SIG-M5 treated with dmso at 0.1 percent for 504 hours (cell line): ENCODE data around the gene PTPRD.

ENCODE experiments used
- DNase-seq: peaks from one replicate; lab custom pipeline; 2025; ENCODE audit not compliant: unreplicated experiment; lab: John Stamatoyannopoulos, UW

PTPRD gene

GRCh38 chr9:10204276-10204675, 408.5 kb downstream of the PTPRD start:
- DNase-seq: no peak

- no peak for DNase-seq
Measured at GRCh38 chr9:10173561-10173960, 439.2 kb downstream of the PTPRD start.

DNA sequence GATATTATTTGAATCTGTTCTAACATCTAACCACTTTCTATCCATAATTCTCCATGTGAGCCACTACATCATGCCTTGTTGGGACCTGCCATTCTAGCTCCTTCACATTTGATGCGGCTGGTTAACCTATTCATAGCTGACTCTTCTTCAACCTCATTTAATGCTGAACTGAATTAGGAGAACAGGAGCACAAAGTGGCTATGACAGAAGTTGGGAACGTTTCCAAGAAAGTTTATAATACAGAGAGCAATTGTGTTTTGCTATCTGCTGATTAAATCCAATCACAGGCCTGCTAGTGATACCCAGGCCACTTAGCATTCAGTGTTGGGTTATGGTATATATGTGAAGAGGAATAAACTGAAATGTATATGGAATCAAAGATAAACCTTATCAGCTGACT, 440.3 kb downstream of the PTPRD start:
- no peak for DNase-seq

- DNase-seq: no peak
Measured at GRCh38 chr9:10168241-10168640, 444.6 kb downstream of the PTPRD start.

- no peak for DNase-seq
Measured at GRCh38 chr9:10148796-10149195, 464.0 kb downstream of the PTPRD start.

DNA sequence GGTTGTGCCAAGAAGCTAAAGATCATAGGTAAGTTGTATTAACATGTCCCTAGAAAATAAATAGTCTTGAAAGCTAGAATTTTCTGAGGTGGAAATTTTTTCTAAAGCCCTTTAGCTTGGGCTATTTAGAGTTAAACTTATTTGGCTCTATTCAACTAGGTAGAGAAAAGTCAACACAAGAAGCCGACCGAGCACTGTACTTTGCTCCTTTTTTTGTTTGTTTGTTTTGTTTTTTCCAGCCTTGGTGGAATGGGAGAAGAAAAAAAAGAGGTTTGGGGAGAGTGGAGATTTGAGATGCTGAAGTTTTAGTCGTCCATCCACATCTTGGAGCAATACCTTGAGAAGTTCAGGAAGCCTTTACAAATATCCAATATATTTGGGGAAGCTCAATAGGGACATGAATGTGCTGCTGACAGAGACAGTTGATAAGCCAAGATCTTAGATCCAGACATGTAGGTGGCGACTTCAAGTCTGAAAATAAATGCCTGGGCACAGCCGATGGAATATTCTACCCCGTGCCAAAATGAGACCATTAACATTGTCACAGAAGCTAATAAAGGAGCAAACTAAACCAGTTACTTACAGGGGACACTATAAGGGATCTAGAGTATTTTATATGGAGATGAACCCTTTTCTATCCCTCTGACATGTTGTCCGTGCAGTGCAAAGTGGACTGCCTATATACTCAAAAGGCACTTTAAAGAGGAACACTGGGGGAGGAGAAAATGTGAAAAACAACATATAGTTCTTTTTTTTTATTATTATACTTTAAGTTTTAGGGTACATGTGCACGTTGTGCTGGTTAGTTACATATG, 466.1 kb downstream of the PTPRD start:
- no peak for DNase-seq

DNA sequence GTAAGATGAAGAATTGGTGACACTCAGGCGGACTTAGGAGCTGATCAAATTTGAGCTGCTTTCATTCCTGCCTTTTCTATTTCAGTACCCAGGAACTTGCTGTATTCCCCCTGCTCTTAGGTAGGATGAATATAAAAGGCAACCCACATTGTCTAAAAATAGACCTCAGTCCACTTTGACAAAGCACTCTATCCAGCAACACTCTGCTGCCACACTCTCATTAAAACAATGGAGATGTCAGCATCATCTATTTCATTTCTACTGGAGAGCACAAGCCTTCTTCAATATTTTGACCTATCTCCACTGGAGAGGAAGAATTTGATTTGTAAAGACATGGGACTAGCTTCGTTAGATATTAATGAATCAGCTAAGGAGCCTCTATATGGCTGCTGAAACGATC, 468.4 kb downstream of the PTPRD start:
- no peak for DNase-seq

GRCh38 chr9:10135553-10135952, 477.2 kb downstream of the PTPRD start:
- DNase-seq: no peak

DNA sequence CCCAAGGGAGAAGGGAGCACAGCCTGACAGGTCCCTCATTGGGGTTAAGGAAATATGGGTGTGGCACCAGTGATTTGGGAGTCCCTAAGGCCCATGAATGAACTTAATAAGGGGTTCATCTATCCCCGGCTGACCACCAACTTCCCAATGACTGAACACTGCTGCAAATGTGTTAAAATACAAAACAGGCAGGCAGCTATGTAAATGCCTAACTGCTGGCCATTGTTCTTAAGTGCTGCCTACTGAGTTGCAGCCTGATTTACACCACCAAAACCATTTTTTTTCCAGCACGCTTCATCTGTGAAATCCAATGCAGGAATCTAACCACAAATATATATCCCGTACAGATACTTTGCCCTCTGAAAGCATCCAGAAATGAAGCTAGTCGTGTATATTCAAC, 478.5 kb downstream of the PTPRD start:
- no peak for DNase-seq

DNA sequence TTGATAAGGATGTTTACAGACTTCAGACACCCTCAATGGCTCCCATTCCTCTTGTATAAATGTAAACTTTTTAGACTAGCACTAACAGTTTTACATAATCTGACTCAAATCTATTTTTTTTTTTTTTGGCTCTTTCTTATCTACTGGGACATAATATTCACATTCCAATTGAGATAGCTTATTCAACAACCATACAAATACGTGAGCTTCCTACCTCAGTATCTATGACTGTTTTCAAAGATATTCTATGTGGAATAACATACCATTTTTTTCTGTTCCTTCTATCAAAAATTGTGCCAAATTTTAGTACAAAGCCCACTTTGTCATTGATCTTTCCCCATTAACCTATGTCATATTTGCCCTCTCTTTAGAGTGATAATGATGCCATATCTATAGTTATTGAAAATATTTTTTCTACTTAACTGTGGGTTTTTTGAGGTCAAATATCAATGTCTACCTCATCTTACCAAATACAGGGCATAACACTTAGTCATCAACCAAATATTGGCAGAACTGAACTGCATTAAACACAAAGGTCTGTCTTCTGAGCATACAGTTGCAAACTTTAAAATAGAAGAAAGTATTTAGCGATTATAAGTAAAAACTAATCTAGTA, 482.6 kb downstream of the PTPRD start:
- no peak for DNase-seq

GRCh38 chr9:10127867-10128266, 484.9 kb downstream of the PTPRD start:
- no peak for DNase-seq

DNA sequence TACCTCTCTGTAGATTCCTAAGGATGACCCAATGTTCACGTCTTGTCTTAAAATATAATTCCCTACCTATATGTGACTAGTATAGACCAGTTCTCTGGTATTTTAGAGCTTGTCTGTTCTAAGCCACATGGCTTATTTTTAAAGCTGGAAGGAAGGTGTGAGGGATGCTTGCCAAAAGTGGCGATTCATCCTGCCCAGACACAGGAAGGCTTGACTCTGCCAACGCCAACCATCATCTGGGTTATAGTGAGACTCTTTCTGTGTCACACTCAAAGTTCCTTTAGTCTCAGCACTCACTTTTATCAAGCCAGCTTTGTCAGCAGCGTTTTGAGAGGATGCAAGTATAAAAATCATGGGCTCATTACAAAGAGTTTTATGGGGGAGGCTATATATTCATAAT, 500.0 kb downstream of the PTPRD start:
- DNase-seq: no peak

GRCh38 chr9:10112070-10112469, 500.7 kb downstream of the PTPRD start:
- DNase-seq: no peak

- DNase-seq: no peak
Measured at GRCh38 chr9:10108815-10109214, 504.0 kb downstream of the PTPRD start.

- no peak for DNase-seq
Measured at GRCh38 chr9:10104774-10105173, 508.0 kb downstream of the PTPRD start.

DNA sequence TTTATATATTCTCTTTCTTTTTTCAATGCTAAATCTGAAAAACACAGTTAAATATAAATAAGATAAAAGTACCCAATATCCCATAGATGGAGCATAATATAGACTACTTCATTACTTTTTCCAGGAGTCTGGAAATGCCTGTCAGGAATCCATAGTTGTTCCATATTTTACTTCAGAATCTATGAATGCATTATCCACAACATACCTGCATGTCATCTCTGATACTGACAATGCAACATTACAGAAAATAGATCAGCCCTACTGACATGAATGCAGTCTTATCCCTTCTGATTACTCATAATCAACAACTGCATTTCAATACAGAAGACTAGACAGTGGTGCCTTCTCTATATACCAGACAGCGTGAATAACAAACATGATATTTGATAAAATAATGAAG, 517.6 kb downstream of the PTPRD start:
- DNase-seq: no peak

- DNase-seq: no peak
Measured at GRCh38 chr9:10094563-10094962, 518.2 kb downstream of the PTPRD start.

DNA sequence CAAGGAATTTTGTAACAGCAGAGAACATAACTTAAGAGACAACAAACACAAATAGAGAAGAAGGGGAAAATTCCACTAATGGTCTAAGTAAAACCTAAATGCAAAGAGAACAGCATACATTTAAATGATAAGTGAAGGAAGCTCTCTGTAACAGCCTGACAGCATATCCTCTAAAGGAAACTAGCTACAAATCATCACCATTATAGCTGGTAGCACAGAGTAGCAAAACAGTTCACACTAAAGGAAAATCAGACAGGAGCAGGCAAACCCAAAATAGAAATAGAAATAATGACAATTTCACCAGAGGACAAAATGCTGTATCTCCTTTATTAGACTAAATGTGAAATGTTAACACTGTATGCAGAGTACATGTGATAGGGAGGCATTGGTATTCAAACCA, 532.8 kb downstream of the PTPRD start:
- no peak for DNase-seq

DNA sequence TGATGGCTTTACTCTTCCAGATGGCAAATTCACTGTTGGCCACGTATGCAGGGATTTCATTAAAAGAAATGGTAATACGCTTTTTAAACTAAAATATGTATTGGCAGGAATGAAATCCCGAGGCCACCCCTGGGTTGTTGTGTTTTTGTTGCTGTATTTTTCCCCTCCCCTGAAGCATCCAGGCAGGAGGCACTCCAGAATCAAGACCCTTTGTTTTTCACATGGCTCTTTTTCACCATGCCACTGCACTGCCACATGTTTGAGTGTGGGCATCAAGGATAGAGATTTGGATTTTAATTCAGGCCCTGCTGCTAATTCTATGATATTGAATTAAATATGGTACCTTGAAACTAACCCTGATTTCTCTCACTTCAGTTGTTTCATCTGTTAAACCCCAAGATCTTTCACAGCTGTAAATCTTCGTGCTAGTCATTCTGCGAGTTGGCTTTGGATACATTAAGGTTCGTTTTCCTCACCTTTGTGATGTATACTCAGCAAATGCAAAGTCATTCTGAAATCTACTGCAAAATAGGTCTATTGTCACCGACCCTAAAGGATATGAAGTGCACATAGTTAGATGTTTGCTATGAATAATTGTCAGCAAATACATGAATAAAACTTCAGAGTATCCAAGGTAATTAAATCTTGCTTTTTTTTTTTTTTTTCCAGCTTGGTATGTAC, 533.4 kb downstream of the PTPRD start:
- DNase-seq: no peak

DNA sequence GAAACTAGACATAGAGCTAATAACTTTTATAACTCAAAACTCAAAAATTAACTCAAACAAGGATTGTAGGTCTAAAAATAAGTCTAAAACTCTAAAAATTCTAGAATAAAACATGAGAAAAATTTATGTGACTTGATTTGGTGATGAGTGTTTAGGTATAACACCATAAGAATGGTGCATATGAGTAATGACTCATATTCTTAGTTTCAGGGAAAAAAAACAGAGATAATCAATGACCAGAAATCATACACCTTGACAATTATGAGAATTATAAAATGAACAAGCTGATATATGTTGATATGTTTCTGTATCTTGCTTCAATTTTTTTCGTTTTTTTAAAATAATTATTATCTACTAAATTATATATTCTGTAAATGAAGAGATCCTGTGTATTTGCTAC, 541.2 kb downstream of the PTPRD start:
- DNase-seq: no peak

DNA sequence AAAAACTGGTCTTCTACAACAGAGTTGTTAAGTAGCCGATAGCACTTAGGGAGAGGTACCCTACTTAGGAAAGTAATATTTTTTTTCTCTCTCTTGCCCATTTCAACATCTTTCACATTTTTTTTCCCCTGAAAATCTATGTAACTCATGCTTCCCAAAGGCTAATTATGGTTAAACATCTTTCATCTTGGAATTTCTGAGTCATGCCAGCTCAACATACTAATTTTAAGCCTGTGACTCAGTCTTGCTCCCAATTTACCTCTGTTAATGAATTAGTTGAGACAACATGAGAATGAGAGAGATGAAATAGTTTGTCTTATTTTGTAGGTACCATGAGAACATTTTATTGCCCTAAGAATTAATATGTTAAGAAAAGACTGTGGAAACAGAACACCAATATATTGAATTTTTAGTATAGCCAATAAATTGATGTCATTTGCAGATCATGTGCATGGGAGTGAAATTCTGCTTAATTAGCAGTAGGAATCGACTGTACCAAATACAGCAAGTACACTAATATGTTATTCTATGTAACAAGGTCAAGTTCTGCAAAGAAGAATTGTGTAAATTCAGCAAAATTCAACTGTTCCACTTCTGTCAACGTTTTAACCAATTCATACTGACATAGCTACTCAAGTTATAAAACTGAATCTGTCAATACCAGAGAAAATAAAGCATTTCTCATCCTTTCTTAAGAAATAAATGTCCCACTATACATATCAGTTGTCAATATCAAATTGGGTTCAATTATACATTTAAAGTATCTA, 550.0 kb downstream of the PTPRD start:
- DNase-seq: no peak

DNA sequence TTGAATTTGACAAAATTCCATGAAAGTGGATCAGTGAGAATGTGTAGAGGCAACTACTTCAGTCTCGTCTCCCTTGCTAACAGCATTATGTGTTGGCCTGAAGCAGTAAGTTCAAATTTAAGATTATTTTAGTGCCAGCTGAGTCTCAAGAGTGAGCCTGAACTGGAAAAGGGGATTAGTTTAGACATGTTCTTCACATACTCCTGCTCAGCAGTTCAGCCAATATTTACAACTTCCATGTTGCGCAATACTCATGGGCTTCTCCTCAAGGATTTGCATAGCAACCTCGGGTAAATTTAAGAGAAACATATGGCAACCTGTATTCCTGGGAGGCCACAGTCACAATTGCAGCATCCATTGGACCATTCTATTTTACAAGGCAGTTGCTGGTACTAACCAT, 553.8 kb downstream of the PTPRD start:
- DNase-seq: no peak
